H1 (cell line): ENCODE results near the gene RABGAP1.

Source experiments
- BCL11A ChIP-seq, 2 experiments: IDR thresholded peaks; one replicate each; pipeline ENCODE4 v1.6.1; 2011; ENCODE audit warnings: low read depth in 2 of 2, low read length in 2 of 2, mild to moderate bottlenecking in 2 of 2
- HDAC6 ChIP-seq: IDR thresholded peaks from one replicate; pipeline ENCODE4 v1.7.1; 2012; ENCODE audit warnings: low read depth, mild to moderate bottlenecking, inconsistent platforms, low read length, moderate library complexity
- KDM5A ChIP-seq: fragments of 200-600 bp; IDR thresholded peaks from 2 replicates; pipeline ENCODE4 v1.7.1; 2012; ENCODE audit warnings: mild to moderate bottlenecking, low read length, inconsistent platforms, mixed read lengths
- POLR2AphosphoS5 ChIP-seq: IDR thresholded peaks from 2 replicates; pipeline ENCODE4 v1.6.1; 2011; ENCODE audit warnings: low read depth, low read length
- ZNF274 ChIP-seq: IDR thresholded peaks from 2 replicates; pipeline ENCODE4 v1.7.0; 2012; ENCODE audit warnings: low read length, borderline replicate concordance; ENCODE audit errors: extremely low read depth
- TF ChIP-seq, protein P1 (sequence below): fragments of 300-600 bp; sonication (generic); IDR thresholded peaks from 2 replicates; pipeline ENCODE4 v1.7.1; 2012; ENCODE audit warnings: low read length, moderate library complexity, mild to moderate bottlenecking, inconsistent platforms; ENCODE audit not compliant: insufficient replicate concordance
- TF ChIP-seq, protein P2 (sequence below): IDR thresholded peaks from 2 replicates; pipeline ENCODE4 v1.6.1; 2012; ENCODE audit warnings: inconsistent platforms
- TF ChIP-seq, protein P3 (sequence below), 3 experiments: IDR thresholded peaks; 1 replicate in 2 of 3; 2 replicates in 1 of 3; pipeline versions ENCODE4 v1.5.1 to v1.6.1; 2011; ENCODE audit warnings: low read length in 3 of 3, mild to moderate bottlenecking in 3 of 3, inconsistent platforms in 2 of 3, low read depth in 1 of 3, moderate library complexity in 1 of 3; ENCODE audit not compliant: insufficient read depth in 1 of 3; ENCODE audit errors: control extremely low read depth in 1 of 3

DNA sequence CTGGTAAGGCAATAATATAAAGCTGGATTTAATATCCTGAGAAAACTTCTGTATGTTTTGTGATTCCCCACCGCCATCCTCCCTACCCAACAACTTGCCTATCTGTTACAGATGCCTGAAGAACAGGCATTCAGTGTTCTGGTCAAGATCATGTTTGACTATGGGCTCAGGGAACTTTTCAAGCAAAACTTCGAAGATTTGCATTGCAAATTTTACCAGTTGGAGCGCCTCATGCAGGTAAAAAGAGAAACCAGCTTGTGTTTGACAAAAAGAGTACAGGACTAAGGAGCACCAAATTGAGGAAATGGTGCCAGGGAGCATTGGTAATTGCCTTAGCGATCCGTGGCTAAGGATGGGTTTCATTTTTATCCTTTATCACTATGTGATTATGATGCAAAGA, 132.6 kb downstream of the RABGAP1 start:
- no peak for TF ChIP-seq HDAC6
- TF ChIP-seq KDM5A, result no peak
- TF ChIP-seq, protein P1, sequence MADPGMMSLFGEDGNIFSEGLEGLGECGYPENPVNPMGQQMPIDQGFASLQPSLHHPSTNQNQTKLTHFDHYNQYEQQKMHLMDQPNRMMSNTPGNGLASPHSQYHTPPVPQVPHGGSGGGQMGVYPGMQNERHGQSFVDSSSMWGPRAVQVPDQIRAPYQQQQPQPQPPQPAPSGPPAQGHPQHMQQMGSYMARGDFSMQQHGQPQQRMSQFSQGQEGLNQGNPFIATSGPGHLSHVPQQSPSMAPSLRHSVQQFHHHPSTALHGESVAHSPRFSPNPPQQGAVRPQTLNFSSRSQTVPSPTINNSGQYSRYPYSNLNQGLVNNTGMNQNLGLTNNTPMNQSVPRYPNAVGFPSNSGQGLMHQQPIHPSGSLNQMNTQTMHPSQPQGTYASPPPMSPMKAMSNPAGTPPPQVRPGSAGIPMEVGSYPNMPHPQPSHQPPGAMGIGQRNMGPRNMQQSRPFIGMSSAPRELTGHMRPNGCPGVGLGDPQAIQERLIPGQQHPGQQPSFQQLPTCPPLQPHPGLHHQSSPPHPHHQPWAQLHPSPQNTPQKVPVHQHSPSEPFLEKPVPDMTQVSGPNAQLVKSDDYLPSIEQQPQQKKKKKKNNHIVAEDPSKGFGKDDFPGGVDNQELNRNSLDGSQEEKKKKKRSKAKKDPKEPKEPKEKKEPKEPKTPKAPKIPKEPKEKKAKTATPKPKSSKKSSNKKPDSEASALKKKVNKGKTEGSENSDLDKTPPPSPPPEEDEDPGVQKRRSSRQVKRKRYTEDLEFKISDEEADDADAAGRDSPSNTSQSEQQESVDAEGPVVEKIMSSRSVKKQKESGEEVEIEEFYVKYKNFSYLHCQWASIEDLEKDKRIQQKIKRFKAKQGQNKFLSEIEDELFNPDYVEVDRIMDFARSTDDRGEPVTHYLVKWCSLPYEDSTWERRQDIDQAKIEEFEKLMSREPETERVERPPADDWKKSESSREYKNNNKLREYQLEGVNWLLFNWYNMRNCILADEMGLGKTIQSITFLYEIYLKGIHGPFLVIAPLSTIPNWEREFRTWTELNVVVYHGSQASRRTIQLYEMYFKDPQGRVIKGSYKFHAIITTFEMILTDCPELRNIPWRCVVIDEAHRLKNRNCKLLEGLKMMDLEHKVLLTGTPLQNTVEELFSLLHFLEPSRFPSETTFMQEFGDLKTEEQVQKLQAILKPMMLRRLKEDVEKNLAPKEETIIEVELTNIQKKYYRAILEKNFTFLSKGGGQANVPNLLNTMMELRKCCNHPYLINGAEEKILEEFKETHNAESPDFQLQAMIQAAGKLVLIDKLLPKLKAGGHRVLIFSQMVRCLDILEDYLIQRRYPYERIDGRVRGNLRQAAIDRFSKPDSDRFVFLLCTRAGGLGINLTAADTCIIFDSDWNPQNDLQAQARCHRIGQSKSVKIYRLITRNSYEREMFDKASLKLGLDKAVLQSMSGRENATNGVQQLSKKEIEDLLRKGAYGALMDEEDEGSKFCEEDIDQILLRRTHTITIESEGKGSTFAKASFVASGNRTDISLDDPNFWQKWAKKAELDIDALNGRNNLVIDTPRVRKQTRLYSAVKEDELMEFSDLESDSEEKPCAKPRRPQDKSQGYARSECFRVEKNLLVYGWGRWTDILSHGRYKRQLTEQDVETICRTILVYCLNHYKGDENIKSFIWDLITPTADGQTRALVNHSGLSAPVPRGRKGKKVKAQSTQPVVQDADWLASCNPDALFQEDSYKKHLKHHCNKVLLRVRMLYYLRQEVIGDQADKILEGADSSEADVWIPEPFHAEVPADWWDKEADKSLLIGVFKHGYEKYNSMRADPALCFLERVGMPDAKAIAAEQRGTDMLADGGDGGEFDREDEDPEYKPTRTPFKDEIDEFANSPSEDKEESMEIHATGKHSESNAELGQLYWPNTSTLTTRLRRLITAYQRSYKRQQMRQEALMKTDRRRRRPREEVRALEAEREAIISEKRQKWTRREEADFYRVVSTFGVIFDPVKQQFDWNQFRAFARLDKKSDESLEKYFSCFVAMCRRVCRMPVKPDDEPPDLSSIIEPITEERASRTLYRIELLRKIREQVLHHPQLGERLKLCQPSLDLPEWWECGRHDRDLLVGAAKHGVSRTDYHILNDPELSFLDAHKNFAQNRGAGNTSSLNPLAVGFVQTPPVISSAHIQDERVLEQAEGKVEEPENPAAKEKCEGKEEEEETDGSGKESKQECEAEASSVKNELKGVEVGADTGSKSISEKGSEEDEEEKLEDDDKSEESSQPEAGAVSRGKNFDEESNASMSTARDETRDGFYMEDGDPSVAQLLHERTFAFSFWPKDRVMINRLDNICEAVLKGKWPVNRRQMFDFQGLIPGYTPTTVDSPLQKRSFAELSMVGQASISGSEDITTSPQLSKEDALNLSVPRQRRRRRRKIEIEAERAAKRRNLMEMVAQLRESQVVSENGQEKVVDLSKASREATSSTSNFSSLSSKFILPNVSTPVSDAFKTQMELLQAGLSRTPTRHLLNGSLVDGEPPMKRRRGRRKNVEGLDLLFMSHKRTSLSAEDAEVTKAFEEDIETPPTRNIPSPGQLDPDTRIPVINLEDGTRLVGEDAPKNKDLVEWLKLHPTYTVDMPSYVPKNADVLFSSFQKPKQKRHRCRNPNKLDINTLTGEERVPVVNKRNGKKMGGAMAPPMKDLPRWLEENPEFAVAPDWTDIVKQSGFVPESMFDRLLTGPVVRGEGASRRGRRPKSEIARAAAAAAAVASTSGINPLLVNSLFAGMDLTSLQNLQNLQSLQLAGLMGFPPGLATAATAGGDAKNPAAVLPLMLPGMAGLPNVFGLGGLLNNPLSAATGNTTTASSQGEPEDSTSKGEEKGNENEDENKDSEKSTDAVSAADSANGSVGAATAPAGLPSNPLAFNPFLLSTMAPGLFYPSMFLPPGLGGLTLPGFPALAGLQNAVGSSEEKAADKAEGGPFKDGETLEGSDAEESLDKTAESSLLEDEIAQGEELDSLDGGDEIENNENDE, result no peak
- TF ChIP-seq, protein P2, sequence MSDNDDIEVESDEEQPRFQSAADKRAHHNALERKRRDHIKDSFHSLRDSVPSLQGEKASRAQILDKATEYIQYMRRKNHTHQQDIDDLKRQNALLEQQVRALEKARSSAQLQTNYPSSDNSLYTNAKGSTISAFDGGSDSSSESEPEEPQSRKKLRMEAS, result no peak
- TF ChIP-seq, protein P3, sequence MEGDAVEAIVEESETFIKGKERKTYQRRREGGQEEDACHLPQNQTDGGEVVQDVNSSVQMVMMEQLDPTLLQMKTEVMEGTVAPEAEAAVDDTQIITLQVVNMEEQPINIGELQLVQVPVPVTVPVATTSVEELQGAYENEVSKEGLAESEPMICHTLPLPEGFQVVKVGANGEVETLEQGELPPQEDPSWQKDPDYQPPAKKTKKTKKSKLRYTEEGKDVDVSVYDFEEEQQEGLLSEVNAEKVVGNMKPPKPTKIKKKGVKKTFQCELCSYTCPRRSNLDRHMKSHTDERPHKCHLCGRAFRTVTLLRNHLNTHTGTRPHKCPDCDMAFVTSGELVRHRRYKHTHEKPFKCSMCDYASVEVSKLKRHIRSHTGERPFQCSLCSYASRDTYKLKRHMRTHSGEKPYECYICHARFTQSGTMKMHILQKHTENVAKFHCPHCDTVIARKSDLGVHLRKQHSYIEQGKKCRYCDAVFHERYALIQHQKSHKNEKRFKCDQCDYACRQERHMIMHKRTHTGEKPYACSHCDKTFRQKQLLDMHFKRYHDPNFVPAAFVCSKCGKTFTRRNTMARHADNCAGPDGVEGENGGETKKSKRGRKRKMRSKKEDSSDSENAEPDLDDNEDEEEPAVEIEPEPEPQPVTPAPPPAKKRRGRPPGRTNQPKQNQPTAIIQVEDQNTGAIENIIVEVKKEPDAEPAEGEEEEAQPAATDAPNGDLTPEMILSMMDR (IDR thresholded peaks at IDR 0.05; ENCODE audit: control extremely low read depth in 1 of 3, insufficient read depth in 1 of 3, low read depth in 1 of 3, low read length in 3 of 3), result no peak
- no peak for TF ChIP-seq ZNF274
- TF ChIP-seq BCL11A (IDR thresholded peaks at IDR 0.05; ENCODE audit: low read depth in 2 of 2, low read length in 2 of 2), result no peak
- no peak for TF ChIP-seq POLR2AphosphoS5
